Measurements from ENCODE around the gene PRPF4.
A peak's percentile ranks its signal among the peaks of the same experiment; 100 is the strongest.

PRPF4 gene

DNA sequence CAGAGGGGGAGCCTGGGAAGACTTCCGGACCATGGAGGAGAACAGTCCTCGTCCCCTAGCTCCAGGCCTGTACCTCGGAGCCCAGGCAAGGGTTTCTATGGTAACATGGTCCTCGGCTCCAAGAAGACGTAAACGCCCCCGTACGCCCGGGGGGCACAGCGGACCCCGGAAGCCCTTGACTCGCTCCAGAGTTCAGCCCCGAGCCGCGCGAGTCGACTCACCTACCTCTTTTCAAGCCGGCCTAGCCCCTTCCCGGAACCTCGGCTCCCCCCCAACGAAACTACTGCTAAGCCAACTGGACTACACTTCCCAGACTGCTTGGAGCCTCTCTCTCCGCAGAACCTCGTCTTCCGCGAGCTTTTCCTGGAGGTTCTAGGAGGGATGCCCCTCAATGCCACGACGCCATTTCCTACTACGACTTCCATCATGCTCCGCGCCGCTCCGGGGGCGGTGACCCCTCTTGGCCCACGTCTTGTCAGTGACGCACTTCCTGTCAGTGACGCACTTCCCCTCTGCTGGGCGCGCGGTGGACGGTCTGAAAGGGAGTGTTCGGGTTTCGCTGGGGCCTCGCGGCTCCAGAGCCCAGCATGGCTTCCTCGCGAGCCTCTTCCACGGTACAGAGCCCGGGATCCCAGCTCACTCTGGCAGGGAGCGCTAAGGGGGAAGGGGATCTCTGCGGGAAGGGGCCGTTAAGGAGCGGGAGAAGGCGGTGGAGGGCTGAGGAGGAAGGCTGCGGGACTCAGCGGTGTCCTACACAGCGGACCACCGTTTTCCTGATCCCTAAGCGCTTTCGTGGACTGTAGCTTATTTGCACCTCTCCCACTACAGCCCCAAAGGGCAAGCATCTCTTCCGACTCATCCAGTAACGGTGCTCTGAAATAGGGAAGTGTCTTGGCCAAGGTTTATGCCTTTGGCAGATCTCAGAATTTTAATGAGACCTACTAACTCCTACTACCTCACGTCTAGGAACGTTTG is at the start of gene PRPF4, which contains the start of gene CDC26:
PRPF4 (plus strand) TSS at position 502 of the 975 bp plus-strand sequence; CDS start at position 588, 86 bp downstream.
CDC26 (minus strand) TSS at position 416 of the 975 bp plus-strand sequence. CDS start 3,065 bp downstream, outside the sequence.
- Histone ChIP-seq H4K20me1 (ENCODE audit: insufficient read depth, low read length, poor library complexity, severe bottlenecking) (peaks cover 38% of the 10 kb centered on the region), H3F3A (ENCODE audit: low read depth) (0 out of 2 replicates have a peak, but pooled peaks cover 5% of the 10 kb centered on the region), H3K9ac (ENCODE audit: low read depth, low read length, poor library complexity, severe bottlenecking) (peak within 1 kb of the TSS; percentile 86), H3K36me3 (ENCODE audit: insufficient read depth, low read length) (peaks cover 22% of the 10 kb centered on the region; the same call in 1 of the 2 replicates), H3K4me2 (ENCODE audit: low read depth, low read length, poor library complexity, severe bottlenecking) (peak within 1 kb of the TSS; percentile 91), H3K27me3 (ENCODE audit: insufficient read depth, low read length, poor library complexity, severe bottlenecking) (no peaks in the 10 kb centered on the region), H3K9me3 (ENCODE audit: insufficient read depth, low read depth, low read length) (no peaks in the 10 kb centered on the region), H3K9me2 (replicated peaks; ENCODE audit: low read depth, low read length) (no peaks in the 10 kb centered on the region), H3K79me2 (ENCODE audit: insufficient read depth, low read length) (peaks cover 59% of the 10 kb centered on the region), H3K4me1 (ENCODE audit: insufficient read depth, low read length, poor library complexity, severe bottlenecking) (peaks cover 29% of the 10 kb centered on the region), H2AFZ (ENCODE audit: low read length) (peak within 1 kb of the TSS; percentile 93), H3K4me3 (ENCODE audit: low read length, poor library complexity, severe bottlenecking) (peak within 1 kb of the TSS; percentile 83)
- TF ChIP-seq EZH2phosphoT487 (IDR thresholded peaks at IDR 0.05; ENCODE audit: borderline replicate concordance) (no peak), CTCF (conservative IDR thresholded peaks at IDR 0.05; ENCODE audit: low read length) (no peak)

DNA sequence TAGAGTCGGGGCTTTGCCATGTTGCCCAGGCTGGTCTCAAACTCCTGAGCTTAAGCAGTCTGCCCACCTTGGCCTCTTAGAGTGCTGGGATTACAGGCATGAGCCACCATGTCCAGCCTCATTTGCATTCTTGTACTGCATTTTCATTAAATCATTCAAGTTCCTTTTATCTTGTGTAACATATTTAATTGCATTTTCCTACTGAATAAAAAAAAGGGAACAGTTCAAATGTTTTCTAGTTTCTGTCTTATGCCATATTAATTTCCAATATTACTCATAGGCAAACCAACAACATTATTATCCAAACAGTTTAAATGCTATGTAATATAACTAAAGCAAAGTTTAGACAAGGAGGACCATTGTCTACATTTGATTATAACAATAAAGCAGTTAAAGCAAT is 48.0 kb upstream of the PRPF4 start:
- no peaks in the 10 kb centered on the region for H3K36me3 ChIP-seq (ENCODE audit: insufficient read depth, low read length)
- H3K9ac ChIP-seq (ENCODE audit: low read depth, low read length, poor library complexity, severe bottlenecking), result no peak overlapping the region
- H2AFZ ChIP-seq (ENCODE audit: low read length), result no peak overlapping the region
- H3K79me2 ChIP-seq (ENCODE audit: insufficient read depth, low read length), result peaks cover 7% of the 10 kb centered on the region; the same call in 1 of the 2 replicates
- no peaks in the 10 kb centered on the region for H3K27me3 ChIP-seq (ENCODE audit: insufficient read depth, low read length, poor library complexity, severe bottlenecking)
- peak overlapping the region; percentile 4 for H3K4me3 ChIP-seq (ENCODE audit: low read length, poor library complexity, severe bottlenecking)
- H3K9me3 ChIP-seq (ENCODE audit: insufficient read depth, low read depth, low read length), result no peaks in the 10 kb centered on the region
- peak overlapping the region; percentile 45 for H3K4me2 ChIP-seq (ENCODE audit: low read depth, low read length, poor library complexity, severe bottlenecking)
- no peaks in the 10 kb centered on the region for H4K20me1 ChIP-seq (ENCODE audit: insufficient read depth, low read length, poor library complexity, severe bottlenecking)
- TF ChIP-seq CTCF (conservative IDR thresholded peaks at IDR 0.05; ENCODE audit: low read length) (no peak), EZH2phosphoT487 (IDR thresholded peaks at IDR 0.05; ENCODE audit: borderline replicate concordance) (no peak)
- H3K4me1 ChIP-seq (ENCODE audit: insufficient read depth, low read length, poor library complexity, severe bottlenecking), result peaks cover 40% of the 10 kb centered on the region
- no peaks in the 10 kb centered on the region for H3F3A ChIP-seq (ENCODE audit: low read depth)
- no peaks in the 10 kb centered on the region for H3K9me2 ChIP-seq (replicated peaks; ENCODE audit: low read depth, low read length)

DNA sequence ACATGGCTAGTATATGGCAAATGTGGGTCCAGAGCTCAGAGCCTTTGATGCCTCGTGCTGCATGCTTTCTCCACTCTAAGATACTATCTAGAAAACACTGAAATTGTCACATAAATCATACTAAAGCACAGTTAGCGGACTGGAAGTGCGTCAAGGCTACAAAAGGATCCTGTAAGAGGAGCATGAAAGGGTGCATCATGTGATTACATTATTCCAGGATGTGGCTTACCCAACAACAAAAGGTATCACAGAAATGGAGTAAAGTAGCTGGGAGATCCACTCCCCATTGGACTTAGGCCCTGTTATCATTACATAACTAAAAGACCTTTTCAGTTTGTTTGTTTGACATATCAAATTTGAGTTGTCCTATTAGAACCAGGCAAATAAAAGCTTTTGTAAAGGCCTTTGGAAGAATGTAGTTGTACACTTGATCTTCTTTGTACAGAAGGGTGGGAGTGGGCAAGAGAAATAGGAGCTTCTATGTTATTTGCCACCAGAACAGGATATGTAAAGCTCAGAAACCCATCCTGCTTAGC is 47.3 kb upstream of the PRPF4 start:
- Histone ChIP-seq H3K79me2 (ENCODE audit: insufficient read depth, low read length) (no peaks in the 10 kb centered on the region; the same call in 1 of the 2 replicates), H3K4me3 (ENCODE audit: low read length, poor library complexity, severe bottlenecking) (peak overlapping the region; percentile 4), H3K4me2 (ENCODE audit: low read depth, low read length, poor library complexity, severe bottlenecking) (peak overlapping the region; percentile 45)

More for the DNA sequence above, 47.3 kb upstream of the PRPF4 start:
- H3K9ac ChIP-seq (ENCODE audit: low read depth, low read length, poor library complexity, severe bottlenecking), result no peak overlapping the region
- H3K9me2 ChIP-seq (replicated peaks; ENCODE audit: low read depth, low read length), result no peaks in the 10 kb centered on the region
- no peak for TF ChIP-seq CTCF (conservative IDR thresholded peaks at IDR 0.05; ENCODE audit: low read length)
- no peak for TF ChIP-seq EZH2phosphoT487 (IDR thresholded peaks at IDR 0.05; ENCODE audit: borderline replicate concordance)
- no peaks in the 10 kb centered on the region for H4K20me1 ChIP-seq (ENCODE audit: insufficient read depth, low read length, poor library complexity, severe bottlenecking)
- H2AFZ ChIP-seq (ENCODE audit: low read length), result no peak overlapping the region
- peaks cover 38% of the 10 kb centered on the region for H3K4me1 ChIP-seq (ENCODE audit: insufficient read depth, low read length, poor library complexity, severe bottlenecking)
- no peaks in the 10 kb centered on the region for H3K36me3 ChIP-seq (ENCODE audit: insufficient read depth, low read length)
- H3K27me3 ChIP-seq (ENCODE audit: insufficient read depth, low read length, poor library complexity, severe bottlenecking), result no peaks in the 10 kb centered on the region
- H3K9me3 ChIP-seq (ENCODE audit: insufficient read depth, low read depth, low read length), result no peaks in the 10 kb centered on the region
- H3F3A ChIP-seq (ENCODE audit: low read depth), result no peaks in the 10 kb centered on the region
